GM13977 (cell line): Measurements from ENCODE around the gene MAMSTR.

Experiments used
- DNase-seq: peaks from one replicate; pipeline ENCODE4 v3.0.0; 2012; ENCODE audit warnings: low spot score
- CTCF ChIP-seq: IDR thresholded peaks from 2 replicates; pipeline ENCODE4 v1.5.1; 2012; ENCODE audit warnings: mild to moderate bottlenecking, control low read depth; ENCODE audit not compliant: insufficient read depth; ENCODE audit errors: extremely low read depth, missing control alignments
- in situ Hi-C: fragments of 300-500 bp; cut with MboI; formaldehyde crosslinking; loops from one replicate; pipeline ENCODE4 v1.12.0; 2022; ENCODE audit warnings: low sequenced_read_pairs, low pct_unique_long_range_greater_than_20kb, mixed read lengths, inconsistent platforms; ENCODE audit not compliant: unreplicated experiment

Gene MAMSTR

GRCh38 chr19:48716562-48717291, 2.8 kb downstream of the MAMSTR start:
- no peak for DNase-seq
- in situ Hi-C loops, result no loop called here
- no peak for TF ChIP-seq CTCF

- no peak for DNase-seq
- in situ Hi-C loops, result no loop called here
- no peak for TF ChIP-seq CTCF
These were observed 3.8 kb downstream of the MAMSTR start for GRCh38 chr19:48715681-48716171.

GRCh38 chr19:48714759-48715675, 4.5 kb downstream of the MAMSTR start:
- TF ChIP-seq CTCF, result no peak
- in situ Hi-C loops, result no loop called here
- DNase-seq, result no peak

GRCh38 chr19:48713864-48714755, 5.4 kb downstream of the MAMSTR start:
- no peak for TF ChIP-seq CTCF
- DNase-seq, result peak; percentile 100
- in situ Hi-C loops, result no loop called here

- DNase-seq, result no peak
- in situ Hi-C loops, result no loop called here
- TF ChIP-seq CTCF, result no peak
These were observed 6.3 kb downstream of the MAMSTR start for GRCh38 chr19:48713041-48713863.
